C4-2B (cell line): ENCODE data around the gene SNAPC1.

Source experiments
- CTCF ChIP-seq: fragments of 450-650 bp; conservative IDR thresholded peaks from 2 replicates; pipeline ENCODE4 v1.5.1; 2017; ENCODE audit warnings: mild to moderate bottlenecking
- ZFX ChIP-seq: fragments of 450-650 bp; IDR thresholded peaks from 2 replicates; pipeline ENCODE4 v1.6.1; 2017

GRCh38 chr14:61737915-61738314 lies 24.3 kb upstream of the SNAPC1 start:
- TF ChIP-seq CTCF (no peak), ZFX (no peak)
